Endothelial cell (in vitro differentiated cells): ENCODE measurements around the gene ELOVL4. TPM values are rescaled to one million over a fixed set of nuclear protein-coding genes. Genes with fewer than 3 reads are reported as not detected.

Experiments
- DNase-seq: peaks from one replicate; pipeline ENCODE4 v3.0.0; 2021; ENCODE audit warnings: low spot score
- H3K27ac Mint-ChIP-seq: one replicate; pipeline ENCODE4 v1.8.0; 2021; ENCODE audit warnings: mixed read lengths, inconsistent platforms; ENCODE audit not compliant: unreplicated experiment
- H3K27me3 Mint-ChIP-seq: one replicate; pipeline ENCODE4 v1.8.0; 2021; ENCODE audit warnings: mild to moderate bottlenecking, moderate library complexity, mixed read lengths, inconsistent platforms; ENCODE audit not compliant: unreplicated experiment
- H3K36me3 Mint-ChIP-seq: one replicate; pipeline ENCODE4 v1.8.0; 2021; ENCODE audit warnings: mild to moderate bottlenecking, low read depth, mixed read lengths, inconsistent platforms; ENCODE audit not compliant: unreplicated experiment
- H3K4me1 Mint-ChIP-seq: one replicate; pipeline ENCODE4 v1.8.0; 2021; ENCODE audit warnings: mild to moderate bottlenecking, mixed read lengths, inconsistent platforms; ENCODE audit not compliant: unreplicated experiment
- H3K4me3 Mint-ChIP-seq: one replicate; pipeline ENCODE4 v1.8.0; 2021; ENCODE audit warnings: mild to moderate bottlenecking, mixed read lengths, inconsistent platforms; ENCODE audit not compliant: unreplicated experiment
- H3K9me3 Mint-ChIP-seq: one replicate; pipeline ENCODE4 v1.8.0; 2021; ENCODE audit warnings: mixed read lengths, inconsistent platforms; ENCODE audit not compliant: unreplicated experiment
- total RNA-seq: library from RNA; stranded (reverse); fragmentation: NEBNext Ultra II Directional; extraction: Animal tissue kit (Norgen Biotek cat#: 25700); gene quantifications from one replicate; pipeline ENCODE4 v1.2.1, GENCODE V29; 2021; ENCODE audit not compliant: unreplicated experiment
- TF ChIP-seq, protein P1 (sequence below): fragments of 200-600 bp; sonication (generic); IDR thresholded peaks from one replicate; pipeline ENCODE4 v1.5.0; 2021; ENCODE audit warnings: antibody characterized with exemption; ENCODE audit not compliant: unreplicated experiment

Gene ELOVL4
- total RNA-seq, 1 donor from 2014 or later, result 3.3 TPM

- H3K9me3 Mint-ChIP-seq, result no peaks in the 10 kb centered on the region
- H3K27ac Mint-ChIP-seq, result no peak overlapping the region
- H3K4me3 Mint-ChIP-seq, result no peak overlapping the region
- H3K4me1 Mint-ChIP-seq, result no peaks in the 10 kb centered on the region
- TF ChIP-seq, protein P1, sequence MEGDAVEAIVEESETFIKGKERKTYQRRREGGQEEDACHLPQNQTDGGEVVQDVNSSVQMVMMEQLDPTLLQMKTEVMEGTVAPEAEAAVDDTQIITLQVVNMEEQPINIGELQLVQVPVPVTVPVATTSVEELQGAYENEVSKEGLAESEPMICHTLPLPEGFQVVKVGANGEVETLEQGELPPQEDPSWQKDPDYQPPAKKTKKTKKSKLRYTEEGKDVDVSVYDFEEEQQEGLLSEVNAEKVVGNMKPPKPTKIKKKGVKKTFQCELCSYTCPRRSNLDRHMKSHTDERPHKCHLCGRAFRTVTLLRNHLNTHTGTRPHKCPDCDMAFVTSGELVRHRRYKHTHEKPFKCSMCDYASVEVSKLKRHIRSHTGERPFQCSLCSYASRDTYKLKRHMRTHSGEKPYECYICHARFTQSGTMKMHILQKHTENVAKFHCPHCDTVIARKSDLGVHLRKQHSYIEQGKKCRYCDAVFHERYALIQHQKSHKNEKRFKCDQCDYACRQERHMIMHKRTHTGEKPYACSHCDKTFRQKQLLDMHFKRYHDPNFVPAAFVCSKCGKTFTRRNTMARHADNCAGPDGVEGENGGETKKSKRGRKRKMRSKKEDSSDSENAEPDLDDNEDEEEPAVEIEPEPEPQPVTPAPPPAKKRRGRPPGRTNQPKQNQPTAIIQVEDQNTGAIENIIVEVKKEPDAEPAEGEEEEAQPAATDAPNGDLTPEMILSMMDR, result no peak
- H3K27me3 Mint-ChIP-seq, result no peaks in the 10 kb centered on the region
- no peak for DNase-seq
- no peaks in the 10 kb centered on the region for H3K36me3 Mint-ChIP-seq
Measured at GRCh38 chr6:79985128-79985527, 37.8 kb upstream of the ELOVL4 start.

DNA sequence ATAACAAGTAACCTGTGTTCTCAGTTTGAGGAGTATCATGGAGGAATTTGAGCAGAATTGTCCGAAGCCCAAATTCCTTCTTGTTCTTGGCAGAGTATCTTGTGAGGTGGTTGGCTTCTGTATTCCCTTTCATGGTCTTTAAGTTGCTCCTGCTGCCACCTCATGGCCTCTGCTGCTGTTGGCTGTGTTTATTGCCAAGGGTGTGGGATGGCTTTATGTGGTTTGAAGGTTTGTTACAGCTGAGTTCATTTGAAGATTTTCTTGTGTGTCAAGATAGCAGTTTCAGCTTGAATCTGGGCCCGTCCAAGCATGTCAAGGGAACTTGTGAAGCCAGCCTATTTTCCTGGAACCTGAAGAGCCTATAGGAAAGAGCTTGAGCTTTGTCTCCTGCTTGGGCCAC, 36.9 kb upstream of the ELOVL4 start:
- Mint-ChIP-seq H3K9me3 (no peaks in the 10 kb centered on the region), H3K27ac (no peak overlapping the region), H3K4me1 (no peaks in the 10 kb centered on the region), H3K36me3 (no peaks in the 10 kb centered on the region), H3K4me3 (no peak overlapping the region), H3K27me3 (no peaks in the 10 kb centered on the region)
- no peak for DNase-seq
- TF ChIP-seq, protein P1, result no peak

DNA sequence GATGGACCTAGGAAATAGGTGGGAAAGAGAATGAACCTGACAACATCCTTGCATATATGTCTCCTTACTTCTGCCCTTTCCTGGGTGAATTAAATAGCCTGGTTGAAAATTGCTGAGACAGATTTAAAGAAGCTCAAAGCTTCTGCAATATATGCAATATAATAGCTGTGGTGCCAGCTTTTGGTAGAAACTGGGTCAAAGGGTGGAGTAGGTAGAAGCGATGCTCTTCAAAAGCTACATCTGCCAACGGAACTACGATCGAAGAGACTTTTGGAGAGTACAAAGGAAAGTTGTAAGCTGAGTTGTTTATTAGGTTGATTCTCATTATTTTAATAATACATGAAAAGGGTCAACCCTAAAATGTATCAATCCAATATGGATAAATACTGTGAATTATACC, 34.3 kb upstream of the ELOVL4 start:
- no peaks in the 10 kb centered on the region for H3K36me3 Mint-ChIP-seq
- no peak for DNase-seq
- H3K27me3 Mint-ChIP-seq, result no peaks in the 10 kb centered on the region
- H3K9me3 Mint-ChIP-seq, result no peaks in the 10 kb centered on the region
- H3K4me1 Mint-ChIP-seq, result no peaks in the 10 kb centered on the region
- no peak overlapping the region for H3K27ac Mint-ChIP-seq
- H3K4me3 Mint-ChIP-seq, result no peak overlapping the region
- TF ChIP-seq, protein P1, result no peak

DNA sequence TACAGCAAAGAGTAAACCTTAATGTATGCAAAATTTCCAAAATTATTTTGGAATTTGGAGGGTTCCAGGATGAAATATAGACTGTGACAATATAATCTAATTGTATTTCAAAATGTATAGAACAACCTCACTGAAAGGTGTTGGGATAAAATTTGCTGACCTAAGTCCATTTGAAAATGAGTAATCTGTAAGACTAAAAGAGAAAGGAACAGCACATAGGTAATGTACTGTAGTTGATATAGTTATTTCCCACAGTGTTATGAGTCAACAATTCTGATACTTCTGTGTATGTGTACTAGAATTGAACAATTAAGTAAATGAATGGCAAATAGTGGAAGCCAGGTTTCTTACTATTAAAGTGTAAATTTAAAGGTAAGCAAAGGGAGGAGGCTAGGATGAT, 23.8 kb upstream of the ELOVL4 start:
- no peaks in the 10 kb centered on the region for H3K36me3 Mint-ChIP-seq
- TF ChIP-seq, protein P1, result no peak
- H3K4me3 Mint-ChIP-seq, result no peak overlapping the region
- H3K4me1 Mint-ChIP-seq, result no peaks in the 10 kb centered on the region
- H3K9me3 Mint-ChIP-seq, result no peaks in the 10 kb centered on the region
- DNase-seq, result no peak
- H3K27me3 Mint-ChIP-seq, result peaks cover 3% of the 10 kb centered on the region
- H3K27ac Mint-ChIP-seq, result no peak overlapping the region

GRCh38 chr6:79969784-79970183, 22.4 kb upstream of the ELOVL4 start:
- no peak overlapping the region for H3K4me3 Mint-ChIP-seq
- peaks cover 1% of the 10 kb centered on the region for H3K27me3 Mint-ChIP-seq
- no peaks in the 10 kb centered on the region for H3K9me3 Mint-ChIP-seq
- H3K4me1 Mint-ChIP-seq, result no peaks in the 10 kb centered on the region
- DNase-seq, result no peak
- H3K27ac Mint-ChIP-seq, result no peak overlapping the region
- TF ChIP-seq, protein P1, result no peak
- no peaks in the 10 kb centered on the region for H3K36me3 Mint-ChIP-seq
